ENCODE results near the gene PHETA2. TPM values are rescaled to one million over a fixed set of nuclear protein-coding genes. Genes with fewer than 3 reads are reported as not detected.
"Not testable (repeated sequence)": the region's sequence is repeated elsewhere in the genome, so short reads cannot be mapped to it uniquely, and the experiment has no call there.

The PHETA2 gene
- total RNA-seq, 1 experiment from 2014 or later: 11.5 TPM

DNA sequence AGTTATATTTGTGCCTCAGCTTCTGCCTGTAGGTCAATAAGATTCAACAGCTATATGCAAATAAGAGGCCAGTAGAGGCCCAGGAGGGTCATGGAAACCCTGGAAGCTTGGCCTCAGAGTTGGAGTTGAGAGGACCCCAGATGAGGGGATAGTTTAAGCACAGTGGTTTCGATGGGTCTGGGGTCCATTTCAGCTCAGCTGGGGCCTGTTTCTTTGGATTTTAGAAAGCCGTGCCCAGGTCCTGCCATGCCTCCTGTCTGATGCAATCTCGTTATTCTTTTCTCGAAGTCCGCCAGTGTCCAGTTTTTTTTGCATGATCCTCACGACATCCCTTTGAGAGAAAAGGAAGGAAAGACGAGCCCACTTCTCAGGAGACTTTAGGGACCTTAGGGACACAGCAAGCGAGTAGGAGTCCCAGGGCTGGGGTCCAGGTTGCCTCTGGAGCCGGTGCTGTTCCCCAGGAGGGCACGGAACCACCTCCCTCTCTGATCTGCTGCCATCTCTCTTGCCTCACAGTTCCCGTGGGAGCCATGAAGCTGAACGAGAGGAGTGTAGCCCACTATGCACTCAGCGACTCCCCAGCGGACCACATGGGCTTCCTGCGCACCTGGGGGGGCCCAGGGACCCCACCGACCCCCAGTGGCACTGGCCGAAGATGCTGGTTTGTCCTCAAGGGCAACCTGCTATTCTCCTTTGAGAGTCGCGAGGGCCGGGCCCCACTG is 2.9 kb downstream of the PHETA2 start:
- Histone ChIP-seq H3K4me3 (ENCODE audit: insufficient read depth, low read depth, low read length) (no peak overlapping the region), H3K36me3 (replicated peaks; ENCODE audit: control insufficient read depth, insufficient read depth, low read length) (peaks cover 1% of the 10 kb centered on the region), H3K27me3 (ENCODE audit: control insufficient read depth, insufficient read depth, low read length) (peaks cover 12% of the 10 kb centered on the region)
- DNase-seq: no peak

DNA sequence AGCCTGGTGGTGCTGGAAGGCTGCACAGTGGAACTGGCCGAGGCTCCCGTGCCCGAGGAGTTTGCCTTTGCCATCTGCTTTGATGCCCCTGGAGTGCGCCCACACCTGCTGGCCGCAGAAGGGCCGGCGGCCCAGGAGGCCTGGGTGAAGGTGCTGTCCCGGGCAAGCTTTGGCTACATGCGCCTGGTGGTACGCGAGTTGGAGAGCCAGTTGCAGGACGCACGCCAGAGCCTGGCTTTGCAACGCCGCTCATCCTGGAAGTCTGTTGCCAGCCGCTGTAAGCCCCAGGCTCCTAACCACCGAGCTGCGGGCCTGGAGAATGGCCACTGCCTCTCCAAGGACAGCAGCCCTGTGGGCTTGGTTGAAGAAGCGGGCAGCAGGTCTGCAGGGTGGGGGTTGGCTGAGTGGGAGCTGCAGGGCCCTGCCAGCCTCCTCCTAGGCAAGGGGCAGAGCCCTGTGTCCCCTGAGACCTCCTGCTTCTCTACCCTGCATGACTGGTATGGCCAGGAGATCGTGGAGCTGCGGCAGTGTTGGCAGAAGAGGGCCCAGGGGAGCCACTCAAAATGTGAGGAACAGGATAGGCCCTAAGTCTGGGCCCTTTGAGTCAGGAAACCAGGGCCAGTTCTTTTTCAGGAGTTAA is 3.6 kb downstream of the PHETA2 start:
- peak; percentile 47 for DNase-seq

DNA sequence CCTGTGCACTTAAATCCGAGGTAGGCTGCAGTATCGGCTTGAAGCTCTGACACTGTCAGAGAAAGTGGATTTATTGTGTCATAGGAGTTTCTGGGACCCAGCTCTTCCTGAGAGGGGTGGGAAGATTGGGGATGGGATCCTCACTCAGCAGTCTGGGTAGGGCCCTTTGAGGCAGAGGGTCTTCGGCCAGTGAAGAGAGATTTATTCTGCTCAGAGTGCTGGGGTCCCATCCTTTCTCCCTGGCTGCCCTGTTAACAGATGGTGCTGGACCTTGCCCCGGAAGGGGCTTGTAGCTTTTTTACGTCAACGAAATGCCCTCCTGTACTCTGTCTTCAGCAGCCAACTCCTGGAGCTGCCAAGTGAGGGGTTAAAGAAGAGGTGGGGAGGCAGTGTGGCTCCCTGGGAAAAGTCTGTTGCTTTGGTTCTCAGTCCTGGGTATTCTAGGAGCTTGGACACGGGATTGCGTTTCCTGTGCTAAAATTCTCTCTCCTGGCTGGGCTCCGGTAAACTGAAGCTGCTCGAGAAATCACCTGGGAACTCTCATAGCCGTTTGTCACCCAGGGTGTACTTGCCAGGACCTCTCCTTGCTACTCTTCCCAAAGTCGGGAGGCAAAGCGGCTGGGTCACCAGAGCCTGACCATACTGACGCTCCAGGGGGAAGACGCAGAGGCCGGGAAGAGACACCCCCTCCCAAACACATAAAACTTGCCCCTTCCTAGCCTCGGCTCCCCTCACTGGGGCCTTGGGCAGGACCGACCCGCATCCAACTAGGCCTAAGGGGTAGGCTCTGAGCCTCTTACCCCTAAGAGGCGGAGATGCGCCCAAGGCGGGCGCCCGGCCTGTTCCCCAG is 4.6 kb downstream of the PHETA2 start:
- Histone ChIP-seq H3K27me3 (ENCODE audit: control insufficient read depth, insufficient read depth, low read length) (peaks cover 6% of the 10 kb centered on the region), H3K36me3 (replicated peaks; ENCODE audit: control insufficient read depth, insufficient read depth, low read length) (peaks cover 1% of the 10 kb centered on the region), H3K4me3 (ENCODE audit: insufficient read depth, low read depth, low read length) (peak overlapping the region; percentile 72)
- DNase-seq: no peak

More for the DNA sequence above, 3.6 kb downstream of the PHETA2 start:
- Histone ChIP-seq H3K27me3 (ENCODE audit: control insufficient read depth, insufficient read depth, low read length) (peaks cover 12% of the 10 kb centered on the region), H3K36me3 (replicated peaks; ENCODE audit: control insufficient read depth, insufficient read depth, low read length) (peaks cover 1% of the 10 kb centered on the region), H3K4me3 (ENCODE audit: insufficient read depth, low read depth, low read length) (no peak overlapping the region)

DNA sequence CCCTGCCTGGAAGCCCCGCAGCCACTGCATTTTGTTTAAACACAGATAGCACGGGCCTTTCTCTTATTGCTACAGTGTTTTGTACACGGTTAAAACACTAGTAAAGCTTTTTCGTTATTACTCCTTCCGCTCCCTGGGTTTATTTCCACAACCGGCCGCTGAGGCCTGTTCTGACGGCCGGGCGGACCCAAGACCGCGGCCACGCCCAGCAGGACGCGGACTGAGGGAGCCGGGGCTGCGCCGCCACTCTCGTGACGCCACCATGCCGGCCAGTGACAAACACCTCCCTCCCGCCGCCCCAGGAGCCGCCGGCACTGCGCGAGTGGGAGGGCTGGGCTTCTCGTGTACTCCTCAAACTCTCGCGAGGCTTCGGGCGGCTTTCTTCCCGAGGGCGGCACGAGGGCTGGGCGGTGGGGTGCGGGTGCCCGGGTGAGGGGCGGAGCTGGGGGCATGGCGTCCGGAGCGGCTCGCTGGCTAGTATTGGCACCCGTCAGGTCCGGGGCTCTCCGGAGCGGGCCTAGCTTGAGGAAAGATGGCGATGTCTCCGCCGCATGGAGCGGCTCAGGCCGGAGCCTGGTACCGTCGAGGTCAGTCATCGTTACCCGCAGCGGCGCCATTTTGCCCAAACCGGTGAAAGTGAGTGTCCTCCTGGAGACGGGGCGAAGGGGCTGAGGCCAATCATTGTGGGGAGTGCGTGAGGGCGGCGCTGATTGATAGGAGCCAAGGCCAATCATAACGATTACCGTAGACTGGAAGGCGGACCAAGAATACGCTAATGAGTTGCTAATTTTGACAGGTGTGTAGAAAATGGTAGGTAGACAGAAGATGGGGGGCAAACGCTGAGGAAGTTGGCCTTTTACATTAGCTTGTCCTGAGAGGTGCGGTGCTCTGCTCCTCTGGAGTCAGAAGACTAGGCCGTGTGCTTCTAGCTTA is 5.5 kb downstream of the PHETA2 start, which contains the start of gene SMDT1:
TSS of gene SMDT1 (plus strand) at position 382 of the 933 bp plus-strand sequence. CDS start at position 451, 69 bp downstream.
- peak within 1 kb of the TSS; percentile 72 for H3K4me3 ChIP-seq (ENCODE audit: insufficient read depth, low read depth, low read length)
- DNase-seq: peak; percentile 99
- peaks cover 1% of the 10 kb centered on the region for H3K36me3 ChIP-seq (replicated peaks; ENCODE audit: control insufficient read depth, insufficient read depth, low read length)
- no peaks in the 10 kb centered on the region for H3K27me3 ChIP-seq (ENCODE audit: control insufficient read depth, insufficient read depth, low read length)

DNA sequence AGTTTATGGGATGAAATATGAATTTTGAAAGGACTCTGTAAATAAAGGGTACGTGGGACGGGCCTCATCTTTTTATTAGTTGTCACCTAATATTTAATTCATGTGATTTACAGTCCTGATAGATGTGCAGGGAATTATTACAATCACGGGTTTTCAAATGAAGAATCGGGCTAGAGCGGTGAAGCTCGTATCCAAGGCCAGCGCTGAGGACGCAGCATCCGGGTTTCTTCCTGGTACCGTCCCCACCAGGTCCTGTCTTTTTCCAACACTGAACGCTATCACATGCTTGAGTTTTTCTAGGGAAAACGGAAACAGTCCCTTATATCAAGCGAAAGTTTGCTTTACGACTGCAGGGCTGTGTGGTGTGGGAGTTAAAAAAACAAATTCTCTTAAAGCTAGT is 6.2 kb downstream of the PHETA2 start:
- Histone ChIP-seq H3K27me3 (ENCODE audit: control insufficient read depth, insufficient read depth, low read length) (no peaks in the 10 kb centered on the region), H3K36me3 (replicated peaks; ENCODE audit: control insufficient read depth, insufficient read depth, low read length) (peaks cover 2% of the 10 kb centered on the region), H3K4me3 (ENCODE audit: insufficient read depth, low read depth, low read length) (peak overlapping the region; percentile 72)
- no peak for DNase-seq

DNA sequence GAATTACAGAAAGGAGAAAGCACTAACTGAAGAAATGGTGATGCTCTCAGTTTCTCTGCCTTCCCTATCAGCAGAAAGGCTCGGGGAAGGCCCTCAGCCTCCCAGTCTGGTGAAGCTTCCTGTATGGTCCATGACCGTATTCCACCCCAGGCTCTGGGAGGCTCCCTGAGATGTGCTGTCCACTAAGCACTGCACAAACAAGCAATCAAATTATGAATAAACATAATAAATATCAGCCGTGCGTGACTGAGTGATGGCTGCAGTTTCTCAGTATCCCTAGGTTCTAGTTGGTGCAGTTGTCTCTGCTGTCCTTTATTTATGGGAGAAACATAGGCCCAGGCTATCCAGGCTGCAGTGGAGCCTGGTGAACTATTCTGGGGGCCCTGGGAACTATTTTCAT is 9.1 kb downstream of the PHETA2 start:
- Histone ChIP-seq H3K36me3 (replicated peaks; ENCODE audit: control insufficient read depth, insufficient read depth, low read length) (peaks cover 13% of the 10 kb centered on the region), H3K27me3 (ENCODE audit: control insufficient read depth, insufficient read depth, low read length) (no peaks in the 10 kb centered on the region), H3K4me3 (ENCODE audit: insufficient read depth, low read depth, low read length) (no peak overlapping the region)
- DNase-seq: no peak

DNA sequence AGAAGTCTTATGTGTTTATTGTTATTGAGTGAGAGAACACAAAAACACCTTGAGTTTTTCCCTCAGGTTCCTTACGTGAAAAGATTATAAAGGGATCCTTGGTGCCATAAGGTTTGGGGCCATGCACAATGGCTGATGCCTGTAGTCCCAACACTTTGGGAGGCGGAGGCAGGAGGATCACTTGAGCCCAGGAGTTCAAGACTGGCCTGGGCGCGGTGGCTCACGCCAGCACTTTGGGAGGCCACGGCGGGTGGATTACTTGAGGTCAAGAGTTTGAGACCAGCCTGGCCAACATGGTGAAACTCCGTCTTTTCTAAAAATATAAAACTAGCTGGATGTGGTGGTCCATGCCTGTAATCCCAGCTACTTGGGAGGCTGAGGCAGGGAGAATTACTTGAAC is 10.8 kb downstream of the PHETA2 start:
- Histone ChIP-seq H3K4me3 (ENCODE audit: insufficient read depth, low read depth, low read length) (no peak overlapping the region), H3K36me3 (replicated peaks; ENCODE audit: control insufficient read depth, insufficient read depth, low read length) (peaks cover 16% of the 10 kb centered on the region), H3K27me3 (ENCODE audit: control insufficient read depth, insufficient read depth, low read length) (no peaks in the 10 kb centered on the region)
- no peak for DNase-seq

DNA sequence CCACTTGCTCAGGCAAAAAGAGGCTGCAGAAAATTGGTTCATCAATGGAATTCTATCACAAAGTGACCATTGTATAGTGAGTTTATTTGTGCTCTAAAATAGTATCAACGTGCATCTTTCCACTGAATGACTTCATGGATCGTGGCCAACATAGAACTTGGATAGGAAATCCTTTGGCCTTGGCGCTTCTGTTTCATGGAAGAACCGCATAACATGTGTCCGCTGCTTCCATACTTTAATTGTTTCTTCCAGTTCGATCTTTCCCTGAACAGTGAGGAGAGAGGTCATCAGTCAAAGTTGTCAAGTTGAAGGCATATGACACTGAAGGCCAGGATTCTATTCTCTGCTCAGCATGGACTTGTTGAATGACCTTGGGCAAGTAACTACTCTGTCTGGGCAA is 12.0 kb downstream of the PHETA2 start:
- Histone ChIP-seq H3K27me3 (ENCODE audit: control insufficient read depth, insufficient read depth, low read length) (no peaks in the 10 kb centered on the region), H3K36me3 (replicated peaks; ENCODE audit: control insufficient read depth, insufficient read depth, low read length) (peaks cover 16% of the 10 kb centered on the region), H3K4me3 (ENCODE audit: insufficient read depth, low read depth, low read length) (no peak overlapping the region)
- DNase-seq: no peak

DNA sequence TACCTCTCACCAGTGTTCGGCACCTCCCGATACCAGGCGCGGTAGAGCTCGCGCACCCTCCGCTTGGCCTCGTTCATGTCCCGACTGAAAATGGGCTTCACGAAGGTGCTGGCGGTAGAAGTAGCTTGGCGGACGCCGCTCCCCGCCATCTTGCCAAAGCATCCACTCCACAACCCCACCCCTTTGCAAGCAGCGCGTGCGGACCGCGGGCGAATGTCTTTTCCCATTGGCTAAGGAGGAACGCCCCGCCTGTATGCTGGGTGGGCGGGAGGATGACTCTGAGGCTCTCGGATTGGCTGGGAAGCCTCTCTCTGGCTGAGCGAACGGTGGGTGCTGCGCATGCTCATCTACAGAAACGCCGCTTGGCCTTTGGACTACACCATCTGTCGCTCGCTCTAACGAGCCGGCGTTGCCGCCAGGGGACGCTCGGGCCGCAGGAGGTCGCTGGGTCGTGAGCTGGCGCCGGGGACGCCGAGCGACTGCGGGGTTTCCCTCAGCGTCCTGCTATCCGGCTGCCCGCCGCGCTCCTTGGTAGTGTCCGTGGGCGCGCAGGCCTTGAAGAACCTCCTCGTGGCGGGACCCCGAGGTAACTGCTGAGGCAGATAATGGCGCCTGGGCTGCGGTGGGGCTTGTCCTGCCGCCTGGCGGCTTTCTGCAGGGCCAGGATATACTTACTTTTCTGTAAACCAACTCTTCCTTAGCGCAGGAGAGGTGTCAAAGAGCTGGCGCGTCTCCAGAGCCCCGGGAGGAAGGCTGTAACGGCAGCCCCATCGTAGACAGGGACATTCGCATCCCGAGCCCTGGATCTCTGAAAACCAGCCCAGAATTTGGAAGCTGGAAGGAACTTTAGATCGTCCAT is 16.8 kb downstream of the PHETA2 start, which contains the start of gene NDUFA6:
TSS of gene NDUFA6 (minus strand) at position 177 of the 859 bp plus-strand sequence. CDS start at position 149, 28 bp downstream.
- H3K27me3 ChIP-seq (ENCODE audit: control insufficient read depth, insufficient read depth, low read length): no peaks in the 10 kb centered on the region
- peaks cover 10% of the 10 kb centered on the region for H3K36me3 ChIP-seq (replicated peaks; ENCODE audit: control insufficient read depth, insufficient read depth, low read length)
- DNase-seq: peak; percentile 99
- peak within 1 kb of the TSS; percentile 94 for H3K4me3 ChIP-seq (ENCODE audit: insufficient read depth, low read depth, low read length)

DNA sequence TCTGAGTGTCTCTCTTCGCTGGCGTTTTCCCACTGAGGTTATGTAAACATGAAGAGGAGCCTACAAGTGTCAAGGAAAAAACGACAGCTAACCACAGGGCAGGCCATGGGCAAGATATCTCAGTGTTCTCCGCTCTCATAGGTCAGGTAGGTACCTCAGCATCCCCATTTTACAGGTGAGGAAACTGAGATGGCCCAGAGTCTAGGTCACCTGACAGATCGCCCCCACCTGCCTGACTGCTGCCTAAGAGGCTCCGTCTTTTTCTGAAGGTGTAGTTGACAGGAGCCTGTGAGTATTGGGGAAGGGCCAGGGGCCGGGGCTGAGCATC is 17.4 kb downstream of the PHETA2 start:
- Histone ChIP-seq H3K36me3 (replicated peaks; ENCODE audit: control insufficient read depth, insufficient read depth, low read length) (peaks cover 6% of the 10 kb centered on the region), H3K4me3 (ENCODE audit: insufficient read depth, low read depth, low read length) (peak overlapping the region; percentile 52), H3K27me3 (ENCODE audit: control insufficient read depth, insufficient read depth, low read length) (no peaks in the 10 kb centered on the region)
- DNase-seq: no peak

DNA sequence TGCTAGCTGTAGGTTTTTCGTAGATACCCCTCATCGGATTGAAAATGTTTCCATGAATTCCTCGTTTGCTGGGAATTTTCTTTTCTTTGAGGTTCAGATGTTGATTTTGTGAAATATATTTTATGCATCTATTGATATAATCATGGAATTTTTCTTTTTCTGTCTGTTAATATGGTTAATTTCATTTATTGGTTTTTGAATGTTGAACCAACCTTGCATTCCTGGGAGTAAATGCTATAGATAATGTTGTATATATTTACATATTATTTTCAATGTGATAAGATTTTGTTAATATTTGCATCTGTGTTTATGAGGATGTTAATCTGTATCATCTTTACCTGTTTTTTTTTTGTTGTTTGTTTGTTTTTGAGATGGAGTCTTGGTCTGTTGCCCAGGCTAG is 27.2 kb downstream of the PHETA2 start:
- Histone ChIP-seq H3K4me3 (ENCODE audit: insufficient read depth, low read depth, low read length) (no peak overlapping the region), H3K36me3 (replicated peaks; ENCODE audit: control insufficient read depth, insufficient read depth, low read length) (no peaks in the 10 kb centered on the region), H3K27me3 (ENCODE audit: control insufficient read depth, insufficient read depth, low read length) (no peaks in the 10 kb centered on the region)
- DNase-seq: no peak

DNA sequence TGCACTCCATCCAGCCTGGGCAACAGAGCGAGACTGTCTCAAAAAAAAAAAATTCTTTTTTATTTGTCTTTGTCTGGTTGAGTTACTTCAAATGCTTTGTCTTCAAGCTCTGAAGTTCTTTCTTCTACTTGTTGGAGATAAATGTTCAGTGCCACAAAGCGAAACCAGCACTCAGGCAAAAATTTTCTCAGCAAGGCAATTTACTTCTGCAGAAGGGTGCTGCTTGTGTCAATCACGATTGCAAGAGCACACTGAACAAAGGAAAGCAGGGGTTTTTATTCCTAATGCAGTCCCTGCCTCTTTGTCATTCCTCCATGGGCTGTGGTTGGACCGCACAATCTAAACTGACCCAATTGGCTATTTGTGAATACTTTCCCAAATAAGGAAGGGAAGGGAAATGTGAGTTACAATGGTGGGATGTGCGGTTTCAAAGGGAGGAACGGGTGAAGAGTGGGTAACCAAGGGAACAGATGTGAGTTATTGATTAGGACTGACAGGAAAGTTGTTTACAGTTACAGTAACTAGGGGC is 30.3 kb downstream of the PHETA2 start:
- H3K27me3 ChIP-seq (ENCODE audit: control insufficient read depth, insufficient read depth, low read length); H3K36me3 ChIP-seq (replicated peaks; ENCODE audit: control insufficient read depth, insufficient read depth, low read length); H3K4me3 ChIP-seq (ENCODE audit: insufficient read depth, low read depth, low read length); DNase-seq: not testable (repeated sequence)

DNA sequence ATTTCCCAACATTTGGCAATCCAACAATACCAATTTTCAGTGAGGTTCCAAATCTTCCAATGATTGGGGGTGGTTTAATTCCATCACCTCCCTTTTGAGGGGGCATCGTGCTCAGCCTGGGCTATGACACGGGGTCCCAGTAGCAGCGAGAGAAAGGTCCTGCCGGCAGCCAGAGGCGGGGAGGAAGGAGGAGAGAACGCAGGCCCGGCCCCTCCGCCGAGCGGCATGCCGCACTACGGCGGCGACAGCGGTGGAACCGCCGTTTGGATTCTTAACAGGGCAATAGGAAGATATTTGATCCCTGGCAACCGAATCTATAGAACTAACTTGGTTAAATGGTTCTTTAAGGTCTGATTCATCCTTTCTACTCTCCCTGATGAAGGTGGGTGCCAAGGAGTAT is 34.8 kb downstream of the PHETA2 start:
- peak; percentile 39 for DNase-seq
- Histone ChIP-seq H3K27me3 (ENCODE audit: control insufficient read depth, insufficient read depth, low read length) (no peaks in the 10 kb centered on the region; the same call in 1 of the 2 replicates), H3K4me3 (ENCODE audit: insufficient read depth, low read depth, low read length) (no peak overlapping the region), H3K36me3 (replicated peaks; ENCODE audit: control insufficient read depth, insufficient read depth, low read length) (no peaks in the 10 kb centered on the region)

Data from H7 (cell line).